Osteoblast (primary cell): ENCODE results near the gene SPTAN1. TPM values are rescaled to one million over a fixed set of nuclear protein-coding genes. Genes with fewer than 3 reads are reported as not detected.

Experiments
- DNase-seq: peaks from one replicate; pipeline ENCODE4 v3.0.0; 2011; ENCODE audit warnings: low spot score, mixed read lengths; ENCODE audit not compliant: insufficient read length; ENCODE audit errors: missing footprints
- H2AFZ ChIP-seq: 2 replicates; pipeline ENCODE4 v1.6.0; 2011; ENCODE audit warnings: mild to moderate bottlenecking, low read length
- H3K27ac ChIP-seq: 2 replicates; pipeline ENCODE4 v1.5.1; 2011; ENCODE audit warnings: mild to moderate bottlenecking, low read depth, low read length, moderate library complexity
- H3K27me3 ChIP-seq: 2 replicates; pipeline ENCODE4 v1.6.0; 2012; ENCODE audit warnings: mild to moderate bottlenecking, control low read depth, inconsistent platforms, low read length, moderate library complexity; ENCODE audit not compliant: insufficient read depth
- H3K36me3 ChIP-seq: 2 replicates; pipeline ENCODE4 v1.5.1; 2011; ENCODE audit warnings: mild to moderate bottlenecking, low read length, control low read depth, moderate library complexity; ENCODE audit not compliant: insufficient read depth
- H3K4me1 ChIP-seq: 2 replicates; pipeline ENCODE4 v1.5.1; 2011; ENCODE audit warnings: mild to moderate bottlenecking, low read length, control low read depth, moderate library complexity; ENCODE audit not compliant: insufficient read depth
- H3K4me2 ChIP-seq: 2 replicates; pipeline ENCODE4 v1.6.0; 2011; ENCODE audit warnings: mild to moderate bottlenecking, low read length; ENCODE audit not compliant: insufficient read depth
- H3K4me3 ChIP-seq: fragments of 200-600 bp; sonication (generic); 3 replicates; pipeline ENCODE4 v1.5.1; 2012; ENCODE audit warnings: mild to moderate bottlenecking, low read length, inconsistent platforms; ENCODE audit not compliant: insufficient read depth
- H3K79me2 ChIP-seq: 2 replicates; pipeline ENCODE4 v1.6.0; 2012; ENCODE audit warnings: mild to moderate bottlenecking, low read length, control low read depth, inconsistent platforms; ENCODE audit not compliant: insufficient read depth
- H3K9me3 ChIP-seq: 2 replicates; pipeline ENCODE4 v1.5.1; 2011; ENCODE audit warnings: low read depth, low read length, control low read depth
- H4K20me1 ChIP-seq: 2 replicates; pipeline ENCODE4 v1.6.0; 2012; ENCODE audit warnings: mild to moderate bottlenecking, low read length, control low read depth; ENCODE audit not compliant: insufficient read depth
- CTCF ChIP-seq: IDR thresholded peaks from 2 replicates; pipeline ENCODE4 v1.5.1; 2011; ENCODE audit warnings: mild to moderate bottlenecking, low read depth, low read length, moderate library complexity; ENCODE audit errors: extremely low read depth
- total RNA-seq: library from RNA; depleted of rRNA; stranded (reverse); fragments of >200 nt; gene quantifications from 2 replicates; pipeline ENCODE4 v1.2.3, GENCODE V29; 2012

Gene SPTAN1
- total RNA-seq, 1 donor = 354 TPM

DNA sequence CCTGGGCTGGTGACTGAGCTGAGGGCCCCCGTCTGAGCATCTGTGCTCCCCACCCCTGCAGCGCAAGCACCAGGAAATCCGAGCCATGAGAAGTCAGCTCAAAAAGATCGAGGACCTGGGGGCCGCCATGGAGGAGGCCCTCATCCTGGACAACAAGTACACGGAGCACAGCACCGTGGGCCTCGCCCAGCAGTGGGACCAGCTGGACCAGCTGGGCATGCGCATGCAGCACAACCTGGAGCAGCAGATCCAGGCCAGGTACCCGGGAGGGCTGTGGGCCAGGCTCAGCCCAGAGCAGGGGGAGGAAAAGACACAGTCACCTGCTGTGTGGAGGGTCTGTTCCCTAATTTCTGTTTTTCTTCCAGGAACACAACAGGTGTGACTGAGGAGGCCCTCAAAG lies 79.7 kb downstream of the SPTAN1 start:
- peaks cover 18% of the 10 kb centered on the region for H3K4me1 ChIP-seq
- H3K36me3 ChIP-seq = peaks cover 72% of the 10 kb centered on the region

GRCh38 chr9:128632486-128632885 lies 80.1 kb downstream of the SPTAN1 start:
- H3K4me1 ChIP-seq = peaks cover 18% of the 10 kb centered on the region
- H3K9me3 ChIP-seq = no peaks in the 10 kb centered on the region
- H4K20me1 ChIP-seq = peaks cover 20% of the 10 kb centered on the region
- peaks cover 2% of the 10 kb centered on the region for H3K79me2 ChIP-seq
- no peak overlapping the region for H3K27ac ChIP-seq
- TF ChIP-seq CTCF = no peak
- DNase-seq = no peak
- H3K27me3 ChIP-seq = no peaks in the 10 kb centered on the region
- peaks cover 67% of the 10 kb centered on the region for H3K36me3 ChIP-seq
- H3K4me3 ChIP-seq = no peak overlapping the region
- no peak overlapping the region for H2AFZ ChIP-seq
- H3K4me2 ChIP-seq = no peak overlapping the region

More for the DNA sequence above, 79.7 kb downstream of the SPTAN1 start:
- H3K9me3 ChIP-seq = no peaks in the 10 kb centered on the region
- H3K4me2 ChIP-seq = no peak overlapping the region
- no peak for TF ChIP-seq CTCF
- no peak for DNase-seq
- H3K27me3 ChIP-seq = no peaks in the 10 kb centered on the region
- H3K4me3 ChIP-seq = no peak overlapping the region
- H4K20me1 ChIP-seq = peaks cover 24% of the 10 kb centered on the region
- H3K27ac ChIP-seq = no peak overlapping the region
- H2AFZ ChIP-seq = no peak overlapping the region
- H3K79me2 ChIP-seq = peaks cover 2% of the 10 kb centered on the region

DNA sequence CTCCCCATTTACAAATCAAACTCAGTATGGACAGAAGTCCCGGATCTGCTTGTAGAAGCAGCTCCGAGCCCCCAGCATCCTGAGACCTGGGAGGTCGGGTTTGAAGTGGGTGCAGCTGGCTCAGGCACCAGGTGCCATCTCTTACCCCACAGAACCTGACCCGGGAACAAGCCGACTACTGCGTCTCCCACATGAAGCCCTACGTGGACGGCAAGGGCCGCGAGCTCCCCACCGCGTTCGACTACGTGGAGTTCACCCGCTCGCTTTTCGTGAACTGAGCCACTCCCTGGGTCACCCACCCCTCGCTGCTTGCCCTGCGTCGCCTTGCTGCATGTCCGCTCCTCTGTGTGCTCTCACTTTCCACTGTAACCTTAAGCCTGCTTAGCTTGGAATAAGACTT lies 80.7 kb downstream of the SPTAN1 start:
- DNase-seq = no peak
- H3K9me3 ChIP-seq = no peaks in the 10 kb centered on the region
- H3K27me3 ChIP-seq = no peaks in the 10 kb centered on the region
- H3K79me2 ChIP-seq = peaks cover 2% of the 10 kb centered on the region
- peaks cover 18% of the 10 kb centered on the region for H3K4me1 ChIP-seq
- peaks cover 14% of the 10 kb centered on the region for H4K20me1 ChIP-seq
- peaks cover 62% of the 10 kb centered on the region for H3K36me3 ChIP-seq
- H2AFZ ChIP-seq = no peak overlapping the region
- TF ChIP-seq CTCF = no peak
- H3K4me3 ChIP-seq = no peak overlapping the region
- no peak overlapping the region for H3K4me2 ChIP-seq
- H3K27ac ChIP-seq = no peak overlapping the region

- peaks cover 58% of the 10 kb centered on the region for H3K36me3 ChIP-seq
Observed at GRCh38 chr9:128633601-128634000, 81.2 kb downstream of the SPTAN1 start.

More at GRCh38 chr9:128633601-128634000, 81.2 kb downstream of the SPTAN1 start:
- Histone ChIP-seq H3K4me1 (peaks cover 18% of the 10 kb centered on the region), H3K4me2 (no peak overlapping the region), H2AFZ (no peak overlapping the region), H3K79me2 (peaks cover 2% of the 10 kb centered on the region), H3K27me3 (no peaks in the 10 kb centered on the region), H3K4me3 (no peak overlapping the region), H3K27ac (no peak overlapping the region), H3K9me3 (no peaks in the 10 kb centered on the region), H4K20me1 (peaks cover 9% of the 10 kb centered on the region)
- TF ChIP-seq CTCF = no peak
- DNase-seq = no peak
